Keratinocyte (primary cell): Measurements from ENCODE around the gene ZBTB20. TPM values are rescaled to one million over a fixed set of nuclear protein-coding genes. Genes with fewer than 3 reads are reported as not detected.

Experiments used
- DNase-seq: peaks from one replicate; pipeline ENCODE4 v3.0.0-alpha.2; 2011; ENCODE audit warnings: low read depth, missing footprints, low spot score
- FAIRE-seq: peaks from 2 replicates; lab custom pipeline; 2011; peaks lifted over from hg19 to GRCh38; lab: Jason Lieb, UNC
- H2AFZ ChIP-seq: 2 replicates; pipeline ENCODE4 v1.6.0; 2012; ENCODE audit warnings: low read length, control low read depth, inconsistent platforms; ENCODE audit not compliant: control insufficient read depth
- H3K27ac ChIP-seq: 2 replicates; pipeline ENCODE4 v1.5.1; 2011; ENCODE audit warnings: low read length; ENCODE audit not compliant: control insufficient read depth, insufficient read depth
- H3K27me3 ChIP-seq: 3 replicates; pipeline ENCODE4 v1.6.0; 2011; ENCODE audit warnings: low read length; ENCODE audit not compliant: control insufficient read depth, insufficient read depth; ENCODE audit errors: extremely low read depth
- H3K36me3 ChIP-seq, 2 experiments: 2 replicates in 1 of 2; 3 replicates in 1 of 2; pipeline ENCODE4 v1.5.1; 2011; ENCODE audit warnings: low read length in 2 of 2, mild to moderate bottlenecking in 1 of 2; ENCODE audit not compliant: control insufficient read depth in 2 of 2, insufficient read depth in 2 of 2; ENCODE audit errors: extremely low read depth in 1 of 2
- H3K4me1 ChIP-seq: 3 replicates; pipeline ENCODE4 v1.5.1; 2011; ENCODE audit warnings: low read length; ENCODE audit not compliant: control insufficient read depth, insufficient read depth; ENCODE audit errors: extremely low read depth
- H3K4me2 ChIP-seq: 3 replicates; pipeline ENCODE4 v1.6.0; 2011; ENCODE audit warnings: low read depth, low read length; ENCODE audit not compliant: control insufficient read depth, insufficient read depth; ENCODE audit errors: extremely low read depth
- H3K4me3 ChIP-seq, 3 experiments: fragments of 200-600 bp in 1 of 3; sonication (generic) in 1 of 3; 2 replicates in 2 of 3; 3 replicates in 1 of 3; pipeline ENCODE4 v1.5.1; 2011 to 2016; ENCODE audit warnings: low read length in 3 of 3, mild to moderate bottlenecking in 3 of 3, control low read depth in 2 of 3, inconsistent platforms in 1 of 3, low read depth in 1 of 3, mixed read lengths in 1 of 3, mixed run types in 1 of 3, moderate library complexity in 1 of 3; ENCODE audit not compliant: control insufficient read depth in 2 of 3, insufficient read depth in 2 of 3; ENCODE audit errors: extremely low read depth in 1 of 3
- H3K79me2 ChIP-seq: 2 replicates; pipeline ENCODE4 v1.6.0; 2012; ENCODE audit warnings: low read length; ENCODE audit not compliant: control insufficient read depth, insufficient read depth
- H3K9ac ChIP-seq: 3 replicates; pipeline ENCODE4 v1.6.0; 2011; ENCODE audit warnings: low read length; ENCODE audit not compliant: control insufficient read depth, insufficient read depth; ENCODE audit errors: extremely low read depth
- H3K9me1 ChIP-seq: 3 replicates; pipeline ENCODE4 v1.6.0; 2011; ENCODE audit warnings: low read length; ENCODE audit not compliant: control insufficient read depth, insufficient read depth; ENCODE audit errors: extremely low read depth
- H3K9me3 ChIP-seq: 2 replicates; pipeline ENCODE4 v1.5.1; 2012; ENCODE audit warnings: low read depth, low read length; ENCODE audit not compliant: control insufficient read depth
- H4K20me1 ChIP-seq: 3 replicates; pipeline ENCODE4 v1.6.0; 2011; ENCODE audit warnings: low read length; ENCODE audit not compliant: control insufficient read depth, insufficient read depth; ENCODE audit errors: extremely low read depth
- CTCF ChIP-seq, 3 experiments: IDR thresholded peaks in 1 of 3; conservative IDR thresholded peaks in 1 of 3; optimal IDR thresholded peaks in 1 of 3; 2 replicates in 2 of 3; 3 replicates in 1 of 3; pipeline versions ENCODE3 to v1.5.1; 2011; ENCODE audit warnings: low read length in 3 of 3, mild to moderate bottlenecking in 3 of 3, moderate library complexity in 2 of 3, control low read depth in 1 of 3, inconsistent platforms in 1 of 3; ENCODE audit not compliant: insufficient read depth in 2 of 3; ENCODE audit errors: extremely low read depth in 1 of 3
- EZH2 ChIP-seq: IDR thresholded peaks from one replicate; pipeline ENCODE4 v1.6.1; 2012; ENCODE audit warnings: inconsistent platforms, mild to moderate bottlenecking, low read length, moderate library complexity
- dilution Hi-C: fragments of 300-500 bp; cut with MboI; formaldehyde crosslinking; loops from one replicate; pipeline ENCODE4 v1.7.0; 2020; ENCODE audit warnings: low sequenced_read_pairs; ENCODE audit not compliant: extremely low pct_ligation_motif_present
- polyA plus RNA-seq, 5 experiments: library from polyadenylated mRNA; depleted of rRNA in 3 of 5; stranded (reverse) in 3 of 5; stranded (forward) in 1 of 5; unstranded in 1 of 5; fragments of >200 nt; gene quantifications; 1 replicate in 1 of 5; 2 replicates in 3 of 5; 3 replicates in 1 of 5; pipeline versions ENCODE4 v1.2.1 to v1.2.3, GENCODE V29; 2011 to 2012; ENCODE audit warnings: missing spikeins in 2 of 5, low read depth in 1 of 5, low replicate concordance in 1 of 5

The ZBTB20 gene
- polyA plus RNA-seq, 1 donor (not counting 4 experiments of a cell fraction or from before 2014, with no cell fraction given) = 0.52 TPM

GRCh38 chr3:114824014-114824413 lies 323.1 kb downstream of the ZBTB20 start:
- no peak overlapping the region for H3K9ac ChIP-seq
- H3K4me3 ChIP-seq = no peak overlapping the region
- no peak overlapping the region for H3K27ac ChIP-seq
- no peak for FAIRE-seq
- H3K9me3 ChIP-seq = no peaks in the 10 kb centered on the region
- no peaks in the 10 kb centered on the region for H3K79me2 ChIP-seq
- no peak overlapping the region for H2AFZ ChIP-seq
- TF ChIP-seq EZH2 = no peak
- no peak for TF ChIP-seq CTCF (optimal IDR thresholded peaks at IDR 0.05 in 1 of 3, IDR thresholded peaks at IDR 0.05 in 1 of 3, conservative IDR thresholded peaks at IDR 0.05 in 1 of 3; ENCODE audit: extremely low read depth in 1 of 3, insufficient read depth in 2 of 3, low read length in 3 of 3)
- no peaks in the 10 kb centered on the region for H3K27me3 ChIP-seq
- no peaks in the 10 kb centered on the region for H3K9me1 ChIP-seq
- no peaks in the 10 kb centered on the region for H3K36me3 ChIP-seq
- no peaks in the 10 kb centered on the region for H3K4me1 ChIP-seq
- H4K20me1 ChIP-seq = no peaks in the 10 kb centered on the region
- DNase-seq = no peak
- dilution Hi-C loops = no loop called here
- H3K4me2 ChIP-seq = no peak overlapping the region

GRCh38 chr3:114823061-114823460 lies 324.0 kb downstream of the ZBTB20 start:
- Histone ChIP-seq H3K79me2 (no peaks in the 10 kb centered on the region), H3K9ac (no peak overlapping the region), H3K4me3 (no peak overlapping the region), H3K36me3 (no peaks in the 10 kb centered on the region), H3K27ac (no peak overlapping the region), H3K4me2 (no peak overlapping the region), H2AFZ (no peak overlapping the region), H3K27me3 (no peaks in the 10 kb centered on the region), H4K20me1 (no peaks in the 10 kb centered on the region), H3K9me1 (no peaks in the 10 kb centered on the region), H3K9me3 (no peaks in the 10 kb centered on the region), H3K4me1 (no peaks in the 10 kb centered on the region)
- DNase-seq = no peak
- TF ChIP-seq CTCF (optimal IDR thresholded peaks at IDR 0.05 in 1 of 3, IDR thresholded peaks at IDR 0.05 in 1 of 3, conservative IDR thresholded peaks at IDR 0.05 in 1 of 3; ENCODE audit: extremely low read depth in 1 of 3, insufficient read depth in 2 of 3, low read length in 3 of 3) (no peak), EZH2 (no peak)
- no peak for FAIRE-seq
- dilution Hi-C loops = no loop called here
